Stimulated activated CD4-positive, alpha-beta T cell treated with anti-CD3 and anti-CD28 coated beads, Interleukin-1b, Interleukin-23, amount 100 ng/mL, for 1 hour (primary cell): ENCODE data around the gene GLP1R.

ENCODE experiments used
- DNase-seq, 2 donors: peaks; one replicate each; pipeline ENCODE4 v3.0.0-alpha.2; 2020; ENCODE audit warnings: low read depth in 2 of 2

GLP1R gene

GRCh38 chr6:39086294-39086693 lies 37.7 kb downstream of the GLP1R start:
- no peak for DNase-seq

- no peak for DNase-seq
These were observed 38.1 kb downstream of the GLP1R start for GRCh38 chr6:39086711-39087110.

GRCh38 chr6:39087197-39087596 lies 38.6 kb downstream of the GLP1R start:
- DNase-seq, result no peak

- DNase-seq, result no peak
These were observed 39.8 kb downstream of the GLP1R start for GRCh38 chr6:39088331-39088730.

- no peak for DNase-seq
These were observed 41.5 kb downstream of the GLP1R start for GRCh38 chr6:39090036-39090435.

- no peak for DNase-seq
These were observed 42.6 kb downstream of the GLP1R start for GRCh38 chr6:39091220-39091619.

- no peak for DNase-seq
These were observed 43.5 kb downstream of the GLP1R start for GRCh38 chr6:39092124-39092523.

GRCh38 chr6:39093149-39093708 lies 44.6 kb downstream of the GLP1R start:
- DNase-seq, result no peak

GRCh38 chr6:39095578-39095977 lies 47.0 kb downstream of the GLP1R start:
- no peak for DNase-seq

- DNase-seq, result no peak
These were observed 51.8 kb downstream of the GLP1R start for GRCh38 chr6:39100358-39100757.

GRCh38 chr6:39102071-39102820 lies 53.7 kb downstream of the GLP1R start:
- DNase-seq, result no peak

- no peak for DNase-seq
These were observed 54.2 kb downstream of the GLP1R start for GRCh38 chr6:39102821-39103136.

GRCh38 chr6:39104528-39104927 lies 55.9 kb downstream of the GLP1R start:
- no peak for DNase-seq

GRCh38 chr6:39107034-39107433 lies 58.5 kb downstream of the GLP1R start:
- no peak for DNase-seq

GRCh38 chr6:39107641-39108040 lies 59.1 kb downstream of the GLP1R start:
- no peak for DNase-seq

- DNase-seq, result no peak
These were observed 59.7 kb downstream of the GLP1R start for GRCh38 chr6:39108041-39108839.

GRCh38 chr6:39111280-39111679 lies 62.7 kb downstream of the GLP1R start:
- DNase-seq, result no peak

GRCh38 chr6:39113788-39114187 lies 65.2 kb downstream of the GLP1R start:
- DNase-seq, result no peak

GRCh38 chr6:39114388-39114703 lies 65.8 kb downstream of the GLP1R start:
- no peak for DNase-seq

- peak; percentile 82 to 90 for DNase-seq
These were observed 66.4 kb downstream of the GLP1R start, which contains the start of gene SAYSD1 for GRCh38 chr6:39114704-39115599. SAYSD1 (minus strand) TSS chr6:39115186; CDS start chr6:39115089, 97 bp downstream.

GRCh38 chr6:39118921-39119320 lies 70.3 kb downstream of the GLP1R start:
- DNase-seq, result no peak

- DNase-seq, result no peak
These were observed 75.5 kb downstream of the GLP1R start for GRCh38 chr6:39124114-39124513.
